GM12873 (cell line): ENCODE data around the gene SEC61B.

Source experiments
- TF ChIP-seq, protein P1 (sequence below): IDR thresholded peaks from 2 replicates; pipeline ENCODE4 v1.5.1; 2012; ENCODE audit warnings: low read depth, mild to moderate bottlenecking, moderate library complexity, low read length, control low read depth; ENCODE audit not compliant: insufficient read depth; ENCODE audit errors: missing control alignments

Gene SEC61B

DNA sequence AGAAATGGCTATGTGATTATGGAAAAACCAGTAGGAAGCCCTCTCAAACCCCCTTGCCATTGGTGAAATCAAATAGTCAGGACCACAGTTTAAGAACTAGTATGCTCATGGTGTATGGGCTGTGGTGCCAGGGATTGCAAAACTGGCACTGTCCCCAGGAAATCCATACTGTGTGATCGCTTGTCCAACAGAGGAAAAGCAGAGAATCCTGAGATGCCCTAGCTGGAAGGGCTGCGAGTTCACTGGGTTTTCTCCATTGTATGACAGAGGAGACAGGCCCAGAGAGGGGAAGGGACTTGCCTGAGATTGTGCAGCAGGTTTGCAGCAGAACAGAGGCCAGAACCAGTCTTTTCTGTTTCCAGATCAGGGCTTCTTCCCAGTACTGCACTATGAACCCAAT, 12.5 kb downstream of the SEC61B start:
- TF ChIP-seq, protein P1, sequence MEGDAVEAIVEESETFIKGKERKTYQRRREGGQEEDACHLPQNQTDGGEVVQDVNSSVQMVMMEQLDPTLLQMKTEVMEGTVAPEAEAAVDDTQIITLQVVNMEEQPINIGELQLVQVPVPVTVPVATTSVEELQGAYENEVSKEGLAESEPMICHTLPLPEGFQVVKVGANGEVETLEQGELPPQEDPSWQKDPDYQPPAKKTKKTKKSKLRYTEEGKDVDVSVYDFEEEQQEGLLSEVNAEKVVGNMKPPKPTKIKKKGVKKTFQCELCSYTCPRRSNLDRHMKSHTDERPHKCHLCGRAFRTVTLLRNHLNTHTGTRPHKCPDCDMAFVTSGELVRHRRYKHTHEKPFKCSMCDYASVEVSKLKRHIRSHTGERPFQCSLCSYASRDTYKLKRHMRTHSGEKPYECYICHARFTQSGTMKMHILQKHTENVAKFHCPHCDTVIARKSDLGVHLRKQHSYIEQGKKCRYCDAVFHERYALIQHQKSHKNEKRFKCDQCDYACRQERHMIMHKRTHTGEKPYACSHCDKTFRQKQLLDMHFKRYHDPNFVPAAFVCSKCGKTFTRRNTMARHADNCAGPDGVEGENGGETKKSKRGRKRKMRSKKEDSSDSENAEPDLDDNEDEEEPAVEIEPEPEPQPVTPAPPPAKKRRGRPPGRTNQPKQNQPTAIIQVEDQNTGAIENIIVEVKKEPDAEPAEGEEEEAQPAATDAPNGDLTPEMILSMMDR, result no peak

DNA sequence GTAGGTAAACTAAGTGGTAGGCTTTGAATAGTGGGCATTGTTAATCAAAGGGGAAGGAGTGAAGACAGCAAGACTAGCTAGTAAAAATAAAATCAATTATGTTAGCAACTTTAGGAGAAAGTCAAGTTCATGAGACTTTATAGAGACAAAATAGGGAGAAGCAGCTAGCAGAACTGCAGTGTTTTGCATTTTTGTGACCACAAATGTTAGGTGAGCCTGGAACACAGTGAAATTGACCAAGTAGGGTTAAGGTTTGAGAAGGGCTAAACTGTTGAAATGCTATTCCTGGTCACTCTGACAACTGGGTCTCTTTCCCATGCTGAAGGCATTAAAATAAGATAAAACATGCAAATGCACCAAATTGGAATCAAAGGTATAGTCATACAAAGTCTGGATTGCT, 13.0 kb downstream of the SEC61B start:
- TF ChIP-seq, protein P1, result no peak

DNA sequence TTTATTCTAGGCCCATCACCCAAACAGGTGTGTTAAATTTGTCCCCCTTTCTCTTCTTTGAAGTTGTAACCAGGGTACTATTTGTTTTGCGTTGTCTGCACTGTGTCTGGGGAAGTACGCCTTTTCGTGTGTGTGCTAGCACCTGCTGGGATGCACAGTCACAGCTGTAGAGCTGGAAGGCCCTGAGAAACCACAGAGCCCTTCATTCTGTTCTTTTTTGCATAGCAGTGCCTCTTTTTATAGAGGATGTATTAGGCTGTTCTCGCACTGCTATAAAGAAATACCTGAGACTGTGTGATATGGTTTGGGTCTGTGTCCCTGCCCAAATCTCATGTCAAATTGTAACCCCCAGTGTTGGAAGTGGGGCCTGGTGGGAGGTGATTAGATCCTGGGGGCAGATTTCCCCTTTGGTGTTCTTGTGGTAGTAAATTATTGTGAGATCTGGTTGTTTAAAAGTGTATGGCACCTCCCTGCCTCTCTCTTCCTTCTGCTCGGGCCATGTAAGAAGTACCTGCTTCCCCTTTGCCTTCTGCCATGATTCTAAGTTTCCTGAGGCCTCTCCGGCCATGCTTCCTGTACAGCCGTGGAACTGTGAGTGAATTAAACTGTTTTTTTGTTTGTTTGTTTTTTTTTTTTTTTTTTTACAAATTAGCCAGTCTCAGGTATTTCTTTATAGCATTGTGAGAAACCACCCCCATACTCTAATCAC, 14.0 kb downstream of the SEC61B start:
- TF ChIP-seq, protein P1, result no peak

DNA sequence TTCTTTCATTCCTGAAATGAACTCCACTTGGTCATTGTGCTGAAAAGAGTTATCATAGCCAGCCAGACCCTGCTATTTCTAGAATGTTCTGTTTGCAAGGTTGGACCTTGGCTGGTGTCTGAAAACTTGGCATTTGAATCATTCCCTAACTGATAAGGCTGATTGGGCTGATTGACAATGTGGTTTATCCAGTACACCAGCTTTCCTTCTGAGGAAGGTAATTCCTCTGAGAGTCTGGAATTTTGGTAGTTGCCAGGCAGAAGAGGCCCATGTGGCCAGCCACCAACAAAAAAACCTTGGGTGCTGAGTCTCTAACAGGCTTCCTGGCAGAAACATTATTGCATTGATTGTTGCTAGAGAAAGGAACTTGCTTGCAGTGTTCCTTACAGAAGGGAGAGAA, 15.3 kb downstream of the SEC61B start:
- TF ChIP-seq, protein P1, result no peak

DNA sequence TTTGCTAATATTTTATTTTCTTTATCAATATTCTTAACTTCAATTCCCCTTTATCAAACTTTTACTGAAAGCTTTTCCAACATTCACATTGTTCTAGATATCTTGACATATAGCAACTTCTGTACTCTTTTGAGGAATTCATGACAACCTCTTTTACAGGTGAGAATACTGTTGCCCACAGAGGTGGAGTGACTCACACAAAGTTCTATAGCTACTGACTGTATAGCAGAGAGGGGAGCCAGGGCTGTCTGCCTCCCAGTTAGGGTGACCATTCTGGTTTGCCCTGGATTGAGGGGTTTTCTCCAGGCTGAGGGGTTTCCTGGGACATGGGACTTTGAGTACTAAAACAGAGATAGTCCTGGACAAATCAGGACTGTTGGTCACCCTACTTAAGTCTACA, 16.2 kb downstream of the SEC61B start:
- TF ChIP-seq, protein P1, result no peak

DNA sequence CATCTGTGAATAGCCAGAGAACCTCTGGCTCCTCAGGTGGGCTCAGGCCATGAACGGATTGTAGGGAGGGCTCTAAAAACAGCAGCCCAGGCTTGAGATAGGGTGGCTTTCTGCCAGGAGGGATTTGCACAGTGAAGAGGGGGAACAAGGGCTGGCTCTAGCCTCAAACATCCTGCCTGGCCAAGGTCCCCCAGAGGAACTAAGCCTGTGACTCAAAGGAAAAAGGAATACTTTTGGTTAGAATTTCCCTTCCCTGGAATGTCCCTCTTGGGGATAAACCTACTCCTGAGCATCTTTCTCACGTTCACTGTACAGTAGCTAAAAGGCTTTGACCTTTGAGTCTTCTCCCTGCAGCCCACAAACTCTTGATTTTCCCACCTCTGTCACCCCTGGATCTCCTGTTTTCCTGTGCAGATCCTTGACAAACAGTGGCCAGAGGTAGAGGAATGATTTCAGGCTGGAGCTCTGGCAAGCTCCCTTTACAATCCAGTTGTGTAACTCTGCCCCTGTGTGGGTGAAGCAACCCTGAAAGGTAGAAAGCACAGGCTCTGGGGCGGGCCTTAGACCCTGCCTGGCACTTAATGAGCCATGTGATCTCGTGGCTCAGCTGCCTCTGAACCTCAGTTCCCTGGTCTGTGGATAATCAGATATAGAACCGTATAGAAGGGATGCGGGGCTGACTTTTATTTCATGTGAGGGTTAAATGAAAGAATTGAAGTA, 17.4 kb downstream of the SEC61B start:
- TF ChIP-seq, protein P1, result no peak

DNA sequence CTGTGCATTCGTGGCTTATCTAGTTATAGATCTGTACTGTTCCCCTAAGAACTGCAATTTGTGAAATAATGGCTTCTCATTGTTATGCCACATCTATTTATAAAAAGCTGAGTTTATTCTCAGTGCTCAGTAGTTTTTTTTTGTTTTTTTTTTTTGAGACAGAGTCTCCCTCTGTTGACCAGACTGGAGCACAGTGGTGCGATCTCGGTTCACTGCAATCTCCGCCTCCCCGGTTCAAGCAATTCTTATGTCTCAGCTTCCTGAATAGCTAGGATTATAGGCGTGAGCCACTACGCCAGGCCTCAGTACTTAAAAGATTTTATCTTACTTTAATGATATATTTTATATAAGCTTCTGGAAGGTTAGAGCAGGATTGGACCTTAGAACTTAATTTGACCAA, 19.0 kb downstream of the SEC61B start:
- TF ChIP-seq, protein P1, result no peak
